ENCODE results near the gene TAS2R46. TPM values are rescaled to one million over a fixed set of nuclear protein-coding genes. Genes with fewer than 3 reads are reported as not detected.
"Not testable (repeated sequence)": the region's sequence is repeated elsewhere in the genome, so short reads cannot be mapped to it uniquely, and the experiment has no call there.

TAS2R46 gene
- total and polyA plus RNA-seq, 4 experiments from 2014 or later: 0.22 to 1.3 (median 1.1) TPM; not detected in 1

DNA sequence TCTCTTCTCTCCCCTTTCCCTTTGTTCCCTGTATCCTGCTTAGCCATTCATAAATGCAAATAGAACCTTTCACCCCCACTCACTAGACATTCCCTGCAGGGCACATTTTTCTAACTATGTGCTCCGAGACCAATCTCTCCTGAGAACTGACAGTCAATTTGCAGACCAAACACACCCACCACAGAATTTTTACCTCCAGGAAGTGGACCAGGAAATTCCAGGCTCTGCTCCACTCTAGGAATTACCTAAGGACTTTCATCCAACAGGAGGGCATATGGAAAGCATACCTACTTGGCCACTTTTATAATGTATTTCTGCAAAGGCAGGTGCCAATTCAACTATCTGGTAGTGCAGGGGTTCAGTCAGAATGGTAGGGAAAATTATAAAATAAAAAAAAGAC, 8.9 kb upstream of the TAS2R46 start:
- Histone ChIP-seq H3K27me3 (ENCODE audit: insufficient read depth, low read length) (no peaks in the 10 kb centered on the region), H3K9me3 (ENCODE audit: control insufficient read depth in 1 of 2, low read length in 2 of 2) (no peaks in the 10 kb centered on the region), H3K27ac (ENCODE audit: low read depth, low read length) (no peak overlapping the region), H3K4me3 (ENCODE audit: low read length in 2 of 2) (no peak overlapping the region), H3K36me3 (ENCODE audit: insufficient read depth, low read length) (no peaks in the 10 kb centered on the region), H3K4me1 (ENCODE audit: insufficient read depth, low read length) (no peaks in the 10 kb centered on the region)
- ChIA-PET POLR2A (ENCODE audit: partially characterized antibody) (no interaction called here), CTCF (ENCODE audit: partially characterized antibody) (no interaction called here)
- no peaks in the 10 kb centered on the region for H3K27me3 Mint-ChIP-seq
- intact Hi-C loops (cut with micrococcal nuclease): no loop called here
- H3K36me3 Mint-ChIP-seq: peaks cover 10 to 11% of the 10 kb centered on the region in 2 donors
- H3K27ac Mint-ChIP-seq: peak overlapping the region in 1 of 7 donors; percentile 12
- H3K9me3 Mint-ChIP-seq: peaks cover 0 to 2% (median 0%) of the 10 kb centered on the region in 8 donors
- H3K4me1 Mint-ChIP-seq: peaks cover 0 to 7% (median 3%) of the 10 kb centered on the region in 4 donors
- no peak overlapping the region for H3K4me3 Mint-ChIP-seq
- DNase-seq: no peak

GRCh38 chr12:11069854-11070365, 7.8 kb upstream of the TAS2R46 start:
- Mint-ChIP-seq H3K27ac (no peak overlapping the region), H3K4me1 (peaks cover 0 to 6% (median 2%) of the 10 kb centered on the region in 4 donors), H3K9me3 (peaks cover 0 to 2% (median 0%) of the 10 kb centered on the region in 8 donors), H3K36me3 (peaks cover 8 to 15% of the 10 kb centered on the region in 2 donors), H3K27me3 (no peaks in the 10 kb centered on the region), H3K4me3 (no peak overlapping the region)
- ChIA-PET CTCF (ENCODE audit: partially characterized antibody) (no interaction called here), POLR2A (ENCODE audit: partially characterized antibody) (interaction anchor here (0.6 kb wide), 1 partner anchor 50 kb away, joined by 3 read pairs; no protein-coding TSS in a partner anchor)
- H3K36me3 ChIP-seq (ENCODE audit: insufficient read depth, low read length): no peaks in the 10 kb centered on the region
- no peak overlapping the region for H3K27ac ChIP-seq (ENCODE audit: low read depth, low read length)
- peak in 1 of 5 donors; percentile 37 for DNase-seq
- H3K4me1 ChIP-seq (ENCODE audit: insufficient read depth, low read length): no peaks in the 10 kb centered on the region
- H3K9me3 ChIP-seq (ENCODE audit: control insufficient read depth in 1 of 2, low read length in 2 of 2): no peaks in the 10 kb centered on the region
- intact Hi-C loops (cut with micrococcal nuclease): no loop called here
- H3K27me3 ChIP-seq (ENCODE audit: insufficient read depth, low read length): no peaks in the 10 kb centered on the region
- H3K4me3 ChIP-seq (ENCODE audit: low read length in 2 of 2): no peak overlapping the region

- CTCF ChIA-PET (ENCODE audit: partially characterized antibody): no interaction called here
- POLR2A ChIA-PET (ENCODE audit: partially characterized antibody): interaction anchor here (1.2 kb wide), 1 partner anchor 104 kb away, joined by 3 read pairs; no protein-coding TSS in a partner anchor
Observed at GRCh38 chr12:11067514-11067913, 5.4 kb upstream of the TAS2R46 start.

DNA sequence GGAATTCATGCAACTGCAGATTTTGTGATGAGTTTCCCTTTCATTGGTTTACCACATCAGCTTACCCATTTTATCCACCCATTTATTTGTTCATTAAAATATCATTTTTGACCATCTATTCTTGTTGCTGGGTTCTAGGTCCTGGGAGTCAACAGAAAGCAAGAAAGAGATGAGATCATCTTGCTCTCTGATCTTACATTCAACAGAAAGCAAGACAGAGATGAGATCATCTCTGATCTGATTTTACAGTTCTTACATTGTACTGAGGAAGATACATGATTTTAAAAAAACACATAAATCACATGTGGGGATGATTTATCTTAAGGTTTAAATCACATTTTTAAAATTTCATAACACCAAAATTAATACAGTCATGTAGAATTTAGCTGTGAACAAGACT, 2.3 kb downstream of the TAS2R46 start:
- Histone ChIP-seq H3K4me1 (ENCODE audit: insufficient read depth, low read length) (no peaks in the 10 kb centered on the region), H3K36me3 (ENCODE audit: insufficient read depth, low read length) (no peaks in the 10 kb centered on the region), H3K9me3 (ENCODE audit: control insufficient read depth in 1 of 2, low read length in 2 of 2) (no peaks in the 10 kb centered on the region), H3K27me3 (ENCODE audit: insufficient read depth, low read length) (no peaks in the 10 kb centered on the region), H3K27ac (ENCODE audit: low read depth, low read length) (no peak overlapping the region), H3K4me3 (ENCODE audit: low read length in 2 of 2) (no peak overlapping the region)
- ChIA-PET CTCF (ENCODE audit: partially characterized antibody) (no interaction called here), POLR2A (ENCODE audit: partially characterized antibody) (no interaction called here)
- H3K4me1 Mint-ChIP-seq: peaks cover 5 to 19% (median 9%) of the 10 kb centered on the region in 4 donors
- H3K27ac Mint-ChIP-seq: no peak overlapping the region
- H3K4me3 Mint-ChIP-seq: no peak overlapping the region
- H3K9me3 Mint-ChIP-seq: peaks cover 0 to 3% (median 0%) of the 10 kb centered on the region in 8 donors
- no peak for DNase-seq
- H3K36me3 Mint-ChIP-seq: peaks cover 9 to 27% of the 10 kb centered on the region in 2 donors
- intact Hi-C loops (cut with micrococcal nuclease): no loop called here
- no peaks in the 10 kb centered on the region for H3K27me3 Mint-ChIP-seq

More at GRCh38 chr12:11067514-11067913, 5.4 kb upstream of the TAS2R46 start:
- Histone ChIP-seq H3K27me3 (ENCODE audit: insufficient read depth, low read length) (no peaks in the 10 kb centered on the region), H3K9me3 (ENCODE audit: control insufficient read depth in 1 of 2, low read length in 2 of 2) (no peaks in the 10 kb centered on the region), H3K4me1 (ENCODE audit: insufficient read depth, low read length) (no peaks in the 10 kb centered on the region), H3K27ac (ENCODE audit: low read depth, low read length) (no peak overlapping the region), H3K36me3 (ENCODE audit: insufficient read depth, low read length) (no peaks in the 10 kb centered on the region), H3K4me3 (ENCODE audit: low read length in 2 of 2) (no peak overlapping the region)
- Mint-ChIP-seq H3K4me3 (no peak overlapping the region), H3K9me3 (peaks cover 0 to 2% (median 0%) of the 10 kb centered on the region in 8 donors), H3K36me3 (peaks cover 5 to 11% of the 10 kb centered on the region in 2 donors), H3K27ac (no peak overlapping the region), H3K4me1 (peaks cover 0 to 9% (median 5%) of the 10 kb centered on the region in 4 donors), H3K27me3 (no peaks in the 10 kb centered on the region)
- intact Hi-C loops (cut with micrococcal nuclease): no loop called here
- peak in 1 of 5 donors; percentile 25 for DNase-seq

DNA sequence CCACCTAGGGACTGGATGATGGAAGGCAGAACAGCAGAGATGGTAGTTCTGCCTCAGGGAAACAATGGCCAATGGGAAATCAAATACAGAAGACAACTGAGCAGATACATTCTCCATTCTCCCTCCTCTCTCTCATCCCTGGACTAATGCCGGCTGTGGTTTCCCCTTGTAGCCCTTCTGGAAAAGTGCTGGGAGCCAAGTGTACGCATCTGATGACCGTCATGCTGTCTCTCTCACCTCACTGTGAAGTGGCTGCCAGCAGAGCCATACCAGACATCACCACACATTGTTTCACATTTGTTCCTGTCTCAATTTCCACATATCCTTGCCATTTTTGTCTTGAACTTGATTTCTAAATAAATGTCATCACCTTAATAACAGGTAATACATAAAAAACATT, 3.1 kb downstream of the TAS2R46 start:
- Histone ChIP-seq H3K27ac (ENCODE audit: low read depth, low read length) (no peak overlapping the region), H3K27me3 (ENCODE audit: insufficient read depth, low read length) (no peaks in the 10 kb centered on the region), H3K4me3 (ENCODE audit: low read length in 2 of 2) (no peak overlapping the region), H3K4me1 (ENCODE audit: insufficient read depth, low read length) (no peaks in the 10 kb centered on the region), H3K9me3 (ENCODE audit: control insufficient read depth in 1 of 2, low read length in 2 of 2) (no peaks in the 10 kb centered on the region), H3K36me3 (ENCODE audit: insufficient read depth, low read length) (no peaks in the 10 kb centered on the region)
- ChIA-PET CTCF (ENCODE audit: partially characterized antibody) (no interaction called here), POLR2A (ENCODE audit: partially characterized antibody) (no interaction called here)
- peaks cover 4 to 17% (median 9%) of the 10 kb centered on the region in 4 donors for H3K4me1 Mint-ChIP-seq
- no peak overlapping the region for H3K4me3 Mint-ChIP-seq
- intact Hi-C loops (cut with micrococcal nuclease): no loop called here
- DNase-seq: no peak
- H3K27ac Mint-ChIP-seq: no peak overlapping the region
- peaks cover 0 to 3% (median 0%) of the 10 kb centered on the region in 8 donors for H3K9me3 Mint-ChIP-seq
- peaks cover 11 to 27% of the 10 kb centered on the region in 2 donors for H3K36me3 Mint-ChIP-seq
- no peaks in the 10 kb centered on the region for H3K27me3 Mint-ChIP-seq

- Mint-ChIP-seq H3K9me3 (peaks cover 0 to 28% (median 12%) of the 10 kb centered on the region in 8 donors), H3K36me3 (peaks cover 25 to 52% of the 10 kb centered on the region in 2 donors), H3K27me3 (no peaks in the 10 kb centered on the region), H3K4me1 (peaks cover 0 to 4% (median 2%) of the 10 kb centered on the region in 4 donors), H3K27ac (no peak overlapping the region), H3K4me3 (no peak overlapping the region)
- no peak overlapping the region for H3K4me3 ChIP-seq (ENCODE audit: low read length in 2 of 2)
- no peak overlapping the region for H3K27ac ChIP-seq (ENCODE audit: low read depth, low read length)
- no peak for DNase-seq
- intact Hi-C loops (cut with micrococcal nuclease): loop anchor here (1.0 kb wide), 1 partner anchor 29 kb away; no protein-coding TSS in a partner anchor
- H3K27me3 ChIP-seq (ENCODE audit: insufficient read depth, low read length): no peaks in the 10 kb centered on the region
- no peaks in the 10 kb centered on the region for H3K4me1 ChIP-seq (ENCODE audit: insufficient read depth, low read length)
- CTCF ChIA-PET (ENCODE audit: partially characterized antibody): no interaction called here
- no peaks in the 10 kb centered on the region for H3K9me3 ChIP-seq (ENCODE audit: control insufficient read depth in 1 of 2, low read length in 2 of 2)
- H3K36me3 ChIP-seq (ENCODE audit: insufficient read depth, low read length): no peaks in the 10 kb centered on the region
- POLR2A ChIA-PET (ENCODE audit: partially characterized antibody): no interaction called here
Observed at GRCh38 chr12:11055306-11055705, 6.8 kb downstream of the TAS2R46 start.

GRCh38 chr12:11049806-11050531, 12.1 kb downstream of the TAS2R46 start:
- H3K4me1 Mint-ChIP-seq; POLR2A ChIA-PET (ENCODE audit: partially characterized antibody); H3K4me1 ChIP-seq (ENCODE audit: insufficient read depth, low read length); DNase-seq; H3K27me3 ChIP-seq (ENCODE audit: insufficient read depth, low read length); H3K36me3 ChIP-seq (ENCODE audit: insufficient read depth, low read length); H3K9me3 ChIP-seq (ENCODE audit: control insufficient read depth in 1 of 2, low read length in 2 of 2); H3K27ac Mint-ChIP-seq; H3K4me3 ChIP-seq (ENCODE audit: low read length in 2 of 2); H3K27me3 Mint-ChIP-seq; H3K27ac ChIP-seq (ENCODE audit: low read depth, low read length); intact Hi-C loops (cut with micrococcal nuclease); CTCF ChIA-PET (ENCODE audit: partially characterized antibody); H3K4me3 Mint-ChIP-seq: not testable (repeated sequence)
- H3K9me3 Mint-ChIP-seq: peaks cover 0 to 32% (median 15%) of the 10 kb centered on the region in 8 donors
- H3K36me3 Mint-ChIP-seq: peaks cover 45 to 57% of the 10 kb centered on the region in 2 donors

All from CD4-positive, alpha-beta memory T cell (primary cell).